ENCODE data around the gene MAPK14. TPM values are rescaled to one million over a fixed set of nuclear protein-coding genes. Genes with fewer than 3 reads are reported as not detected.

MAPK14 gene
- total RNA-seq, 4 donors from 2014 or later: 62.0 to 117 (median 86.2) TPM

DNA sequence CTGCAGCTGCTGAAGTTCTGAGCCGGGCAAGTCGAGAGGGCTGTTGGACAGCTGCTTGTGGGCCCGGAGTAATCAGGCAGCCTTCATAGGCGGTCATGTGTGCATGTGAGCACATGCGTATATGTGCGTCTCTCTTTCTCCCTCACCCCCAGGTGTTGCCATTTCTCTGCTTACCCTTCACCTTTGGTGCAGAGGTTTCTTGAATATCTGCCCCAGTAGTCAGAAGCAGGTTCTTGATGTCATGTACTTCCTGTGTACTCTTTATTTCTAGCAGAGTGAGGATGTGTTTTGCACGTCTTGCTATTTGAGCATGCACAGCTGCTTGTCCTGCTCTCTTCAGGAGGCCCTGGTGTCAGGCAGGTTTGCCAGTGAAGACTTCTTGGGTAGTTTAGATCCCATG, 81.5 kb downstream of the MAPK14 start:
- Histone ChIP-seq H3K27me3 (no peaks in the 10 kb centered on the region), H3K9me3 (no peaks in the 10 kb centered on the region), H3K36me3 (no peaks in the 10 kb centered on the region), H3K27ac (no peak overlapping the region), H3K4me1 (no peaks in the 10 kb centered on the region), H3K4me3 (no peak overlapping the region)
- intact Hi-C loops (cut with DNase I; ENCODE audit: low total_unique reads): no loop called here
- DNase-seq: no peak
- TF ChIP-seq POLR2A (IDR thresholded peaks at IDR 0.05): no peak
- TF ChIP-seq, protein P1, sequence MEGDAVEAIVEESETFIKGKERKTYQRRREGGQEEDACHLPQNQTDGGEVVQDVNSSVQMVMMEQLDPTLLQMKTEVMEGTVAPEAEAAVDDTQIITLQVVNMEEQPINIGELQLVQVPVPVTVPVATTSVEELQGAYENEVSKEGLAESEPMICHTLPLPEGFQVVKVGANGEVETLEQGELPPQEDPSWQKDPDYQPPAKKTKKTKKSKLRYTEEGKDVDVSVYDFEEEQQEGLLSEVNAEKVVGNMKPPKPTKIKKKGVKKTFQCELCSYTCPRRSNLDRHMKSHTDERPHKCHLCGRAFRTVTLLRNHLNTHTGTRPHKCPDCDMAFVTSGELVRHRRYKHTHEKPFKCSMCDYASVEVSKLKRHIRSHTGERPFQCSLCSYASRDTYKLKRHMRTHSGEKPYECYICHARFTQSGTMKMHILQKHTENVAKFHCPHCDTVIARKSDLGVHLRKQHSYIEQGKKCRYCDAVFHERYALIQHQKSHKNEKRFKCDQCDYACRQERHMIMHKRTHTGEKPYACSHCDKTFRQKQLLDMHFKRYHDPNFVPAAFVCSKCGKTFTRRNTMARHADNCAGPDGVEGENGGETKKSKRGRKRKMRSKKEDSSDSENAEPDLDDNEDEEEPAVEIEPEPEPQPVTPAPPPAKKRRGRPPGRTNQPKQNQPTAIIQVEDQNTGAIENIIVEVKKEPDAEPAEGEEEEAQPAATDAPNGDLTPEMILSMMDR (IDR thresholded peaks at IDR 0.05): no peak

DNA sequence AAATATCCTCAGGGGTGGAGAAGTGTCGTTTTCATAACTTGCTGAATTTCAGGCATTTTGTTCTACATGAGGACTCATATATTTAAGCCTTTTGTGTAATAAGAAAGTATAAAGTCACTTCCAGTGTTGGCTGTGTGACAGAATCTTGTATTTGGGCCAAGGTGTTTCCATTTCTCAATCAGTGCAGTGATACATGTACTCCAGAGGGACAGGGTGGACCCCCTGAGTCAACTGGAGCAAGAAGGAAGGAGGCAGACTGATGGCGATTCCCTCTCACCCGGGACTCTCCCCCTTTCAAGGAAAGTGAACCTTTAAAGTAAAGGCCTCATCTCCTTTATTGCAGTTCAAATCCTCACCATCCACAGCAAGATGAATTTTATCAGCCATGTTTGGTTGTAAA, 82.4 kb downstream of the MAPK14 start:
- Histone ChIP-seq H3K27me3 (no peaks in the 10 kb centered on the region), H3K9me3 (no peaks in the 10 kb centered on the region), H3K27ac (no peak overlapping the region), H3K4me3 (no peak overlapping the region), H3K36me3 (no peaks in the 10 kb centered on the region), H3K4me1 (no peaks in the 10 kb centered on the region)
- DNase-seq: no peak
- TF ChIP-seq POLR2A (IDR thresholded peaks at IDR 0.05): no peak
- TF ChIP-seq, protein P1 (IDR thresholded peaks at IDR 0.05): no peak
- intact Hi-C loops (cut with DNase I; ENCODE audit: low total_unique reads): no loop called here

DNA sequence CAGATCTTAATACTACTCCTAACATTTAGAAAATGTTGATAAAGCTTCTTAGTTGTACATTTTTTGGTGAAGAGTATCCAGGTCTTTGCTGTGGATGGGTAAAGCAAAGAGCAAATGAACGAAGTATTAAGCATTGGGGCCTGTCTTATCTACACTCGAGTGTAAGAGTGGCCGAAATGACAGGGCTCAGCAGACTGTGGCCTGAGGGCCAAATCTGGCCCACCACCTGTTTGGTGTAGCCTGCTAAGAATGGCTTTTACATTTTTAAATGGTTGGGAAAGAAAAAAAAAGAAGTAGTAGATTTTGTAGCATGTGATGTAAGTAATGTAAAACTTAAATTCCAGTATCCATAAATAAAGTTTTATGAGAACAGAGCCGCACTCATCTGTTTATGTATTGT, 83.3 kb downstream of the MAPK14 start:
- Histone ChIP-seq H3K36me3 (no peaks in the 10 kb centered on the region), H3K4me1 (no peaks in the 10 kb centered on the region), H3K9me3 (no peaks in the 10 kb centered on the region), H3K4me3 (no peak overlapping the region), H3K27me3 (no peaks in the 10 kb centered on the region), H3K27ac (no peak overlapping the region)
- DNase-seq: no peak
- no peak for TF ChIP-seq POLR2A (IDR thresholded peaks at IDR 0.05)
- TF ChIP-seq, protein P1 (IDR thresholded peaks at IDR 0.05): no peak
- intact Hi-C loops (cut with DNase I; ENCODE audit: low total_unique reads): no loop called here

DNA sequence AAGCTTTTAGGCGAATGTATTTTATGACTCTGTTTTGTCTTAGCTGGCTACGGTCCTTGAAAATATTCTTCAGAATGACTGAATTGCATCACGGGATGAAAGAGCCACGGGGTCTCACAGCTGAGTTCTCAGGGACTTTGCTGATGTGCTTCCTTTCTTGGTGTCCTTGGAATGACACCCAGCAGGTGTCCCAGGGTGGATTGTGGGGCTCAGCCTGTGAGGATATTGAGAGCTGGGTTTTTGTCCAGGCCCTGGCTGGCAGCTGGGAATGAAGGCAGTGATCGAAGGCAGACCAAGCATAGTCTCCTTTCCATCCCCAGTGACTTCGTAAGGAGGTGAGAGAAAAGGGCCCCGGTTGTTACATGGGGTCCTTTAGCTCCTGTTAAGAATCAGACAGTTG, 83.9 kb downstream of the MAPK14 start:
- Histone ChIP-seq H3K4me1 (no peaks in the 10 kb centered on the region), H3K4me3 (no peak overlapping the region), H3K27ac (no peak overlapping the region), H3K36me3 (no peaks in the 10 kb centered on the region), H3K9me3 (no peaks in the 10 kb centered on the region), H3K27me3 (no peaks in the 10 kb centered on the region)
- intact Hi-C loops (cut with DNase I; ENCODE audit: low total_unique reads): no loop called here
- no peak for DNase-seq
- TF ChIP-seq, protein P1 (IDR thresholded peaks at IDR 0.05): no peak
- TF ChIP-seq POLR2A (IDR thresholded peaks at IDR 0.05): no peak

DNA sequence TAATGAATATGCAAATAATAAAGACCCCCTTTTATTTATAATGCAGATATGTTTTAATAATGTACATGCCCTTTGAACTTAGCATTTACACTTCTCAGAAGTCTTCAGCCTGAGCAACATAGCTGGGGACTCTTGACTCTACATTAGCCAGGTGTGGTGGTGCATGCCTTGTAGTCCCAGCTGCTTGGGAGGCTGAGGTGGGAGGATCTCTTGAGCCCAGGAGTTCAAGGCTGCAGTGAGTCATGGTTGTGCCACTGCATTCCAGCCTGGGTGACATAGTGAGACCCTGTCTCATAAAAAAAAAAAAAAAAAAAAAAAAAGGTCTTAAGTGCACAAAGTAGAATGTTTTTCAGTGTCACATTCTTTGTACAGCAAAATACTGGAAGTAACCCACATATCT, 85.4 kb downstream of the MAPK14 start:
- Histone ChIP-seq H3K27me3 (no peaks in the 10 kb centered on the region), H3K9me3 (no peaks in the 10 kb centered on the region), H3K36me3 (no peaks in the 10 kb centered on the region), H3K27ac (no peak overlapping the region), H3K4me3 (no peak overlapping the region), H3K4me1 (no peaks in the 10 kb centered on the region)
- TF ChIP-seq POLR2A (IDR thresholded peaks at IDR 0.05): no peak
- TF ChIP-seq, protein P1 (IDR thresholded peaks at IDR 0.05): no peak
- intact Hi-C loops (cut with DNase I; ENCODE audit: low total_unique reads): no loop called here
- DNase-seq: no peak
